ENCODE results near the gene MACROD2.
"Not testable (repeated sequence)": the region's sequence is repeated elsewhere in the genome, so short reads cannot be mapped to it uniquely, and the experiment has no call there.

MACROD2 gene

DNA sequence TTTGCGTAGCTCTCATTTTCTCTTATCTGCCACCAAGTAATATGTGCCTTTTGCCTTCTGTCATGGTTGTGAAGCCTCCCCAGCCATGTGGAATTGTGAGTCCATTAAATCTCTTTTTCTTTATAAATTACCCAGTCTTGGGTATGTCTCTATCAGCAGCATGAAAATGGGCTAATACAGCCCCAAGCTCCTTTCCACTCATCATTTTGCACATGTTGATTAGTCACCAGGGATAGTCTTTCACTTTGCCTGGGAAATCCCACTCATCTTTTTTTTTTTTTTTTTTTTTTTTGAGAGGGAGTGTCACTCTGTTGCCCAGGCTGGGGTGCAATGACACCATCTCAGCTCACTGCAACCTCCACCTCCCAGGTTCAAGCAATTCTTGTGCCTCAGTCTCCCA, 1541.9 kb downstream of the MACROD2 start:
- not testable (repeated sequence) for DNase-seq (ENCODE audit: low read depth in 1 of 2, low spot score in 1 of 2)

GRCh38 chr20:15542655-15543054, 1547.3 kb downstream of the MACROD2 start:
- DNase-seq (ENCODE audit: low read depth in 1 of 2, low spot score in 1 of 2) = no peak

DNA sequence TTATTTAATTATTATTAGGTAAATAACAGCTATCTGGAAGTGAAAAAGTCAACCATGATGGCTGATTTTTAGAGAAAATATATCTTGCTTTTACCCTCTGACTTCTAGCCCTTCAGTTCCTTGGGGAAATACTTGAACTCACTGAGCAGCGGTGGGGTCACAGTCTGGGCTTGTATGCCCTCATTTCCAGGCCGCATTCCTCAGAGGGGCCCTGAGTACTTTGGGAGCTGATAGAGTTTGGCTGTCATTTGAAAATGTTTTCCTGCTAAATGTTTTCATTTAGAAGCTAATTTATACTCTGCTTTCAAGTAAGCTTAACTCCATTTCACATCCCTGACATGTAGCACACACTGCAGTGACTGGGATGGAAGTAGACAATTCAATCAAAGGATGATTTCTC, 1549.4 kb downstream of the MACROD2 start:
- DNase-seq (ENCODE audit: low read depth in 1 of 2, low spot score in 1 of 2) = no peak

- DNase-seq (ENCODE audit: low read depth in 1 of 2, low spot score in 1 of 2) = no peak
Observed at GRCh38 chr20:15546525-15547023, 1551.3 kb downstream of the MACROD2 start.

DNA sequence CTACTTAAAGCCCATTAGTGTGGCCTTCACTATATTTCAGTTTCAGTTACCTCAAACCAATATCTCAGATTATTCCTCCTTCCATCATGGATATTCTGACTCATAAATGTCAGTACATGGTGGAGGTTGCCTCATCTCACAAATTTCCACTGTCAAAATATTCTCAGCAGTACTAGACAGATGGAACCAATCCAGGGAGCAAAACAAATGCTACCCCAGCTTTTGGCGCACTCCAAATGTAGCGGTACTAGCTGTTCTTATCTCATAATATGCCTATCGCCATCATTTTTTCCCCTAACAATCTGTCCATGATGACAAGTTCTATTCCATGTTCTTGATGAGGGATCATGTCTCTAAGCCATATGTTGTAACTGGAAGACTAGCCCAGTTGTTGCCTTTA, 1551.8 kb downstream of the MACROD2 start:
- no peak for DNase-seq (ENCODE audit: low read depth in 1 of 2, low spot score in 1 of 2)

- DNase-seq (ENCODE audit: low read depth in 1 of 2, low spot score in 1 of 2) = no peak
Observed at GRCh38 chr20:15550116-15550870, 1555.0 kb downstream of the MACROD2 start.

GRCh38 chr20:15555913-15556312, 1560.6 kb downstream of the MACROD2 start:
- no peak for DNase-seq (ENCODE audit: low read depth in 1 of 2, low spot score in 1 of 2)

GRCh38 chr20:15556869-15557268, 1561.6 kb downstream of the MACROD2 start:
- no peak for DNase-seq (ENCODE audit: low read depth in 1 of 2, low spot score in 1 of 2)

DNA sequence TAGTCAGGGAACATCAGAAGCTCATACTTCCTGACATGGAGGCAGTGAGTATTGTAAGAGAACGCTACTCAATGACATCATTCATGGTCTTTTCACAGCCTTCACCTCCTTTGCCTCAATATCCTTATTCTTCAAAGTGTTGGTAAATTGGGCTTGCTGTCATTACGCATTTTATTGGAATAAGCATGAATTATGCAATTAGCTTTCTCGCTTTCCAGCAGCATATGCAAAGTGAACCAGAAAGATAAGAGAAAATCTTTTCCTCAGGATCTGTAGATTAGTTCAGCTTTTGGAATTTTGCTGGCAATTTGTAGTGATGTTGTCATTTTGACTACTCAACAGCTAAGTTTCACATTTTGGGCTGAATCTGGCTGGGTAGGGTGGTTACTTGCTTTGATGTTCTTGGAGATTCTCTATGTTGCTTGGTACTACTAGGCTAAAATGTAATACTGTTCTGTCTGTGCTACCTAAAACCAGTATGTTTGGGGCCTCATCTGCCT, 1565.8 kb downstream of the MACROD2 start:
- DNase-seq (ENCODE audit: low read depth in 1 of 2, low spot score in 1 of 2) = no peak

DNA sequence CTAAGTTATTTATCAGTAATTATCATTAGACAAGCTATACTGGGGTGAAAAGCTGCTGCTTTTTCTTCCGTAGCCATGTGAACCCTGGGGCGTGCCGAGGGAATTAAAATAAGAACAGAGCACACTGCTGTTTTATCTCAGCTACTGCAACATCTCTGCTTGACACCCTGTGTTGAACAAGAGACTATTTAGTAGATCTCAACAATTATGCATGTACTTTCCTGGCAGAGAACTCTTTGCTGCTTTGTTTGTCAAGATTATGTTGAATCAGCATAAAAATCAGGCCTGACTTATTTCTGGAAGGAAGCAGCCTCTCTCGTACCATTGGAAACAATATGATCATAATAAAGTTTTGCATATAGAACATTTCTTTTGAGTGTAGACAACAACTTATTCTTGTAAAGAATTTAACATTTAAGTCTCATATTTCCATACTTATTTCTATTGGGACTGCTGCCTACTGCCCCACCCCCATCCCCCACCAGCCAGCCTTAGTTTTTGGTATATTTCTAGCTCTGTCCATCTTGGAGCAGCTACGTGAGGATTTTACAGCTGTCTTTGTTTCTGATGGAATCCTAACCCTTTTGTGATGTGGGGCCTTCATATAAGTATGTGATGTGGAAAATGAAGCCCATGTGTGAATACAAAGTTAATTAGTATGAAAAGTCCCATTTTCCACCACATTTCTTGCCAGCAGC, 1566.5 kb downstream of the MACROD2 start:
- no peak for DNase-seq (ENCODE audit: low read depth in 1 of 2, low spot score in 1 of 2)

GRCh38 chr20:15563836-15564235, 1568.5 kb downstream of the MACROD2 start:
- DNase-seq (ENCODE audit: low read depth in 1 of 2, low spot score in 1 of 2) = no peak

DNA sequence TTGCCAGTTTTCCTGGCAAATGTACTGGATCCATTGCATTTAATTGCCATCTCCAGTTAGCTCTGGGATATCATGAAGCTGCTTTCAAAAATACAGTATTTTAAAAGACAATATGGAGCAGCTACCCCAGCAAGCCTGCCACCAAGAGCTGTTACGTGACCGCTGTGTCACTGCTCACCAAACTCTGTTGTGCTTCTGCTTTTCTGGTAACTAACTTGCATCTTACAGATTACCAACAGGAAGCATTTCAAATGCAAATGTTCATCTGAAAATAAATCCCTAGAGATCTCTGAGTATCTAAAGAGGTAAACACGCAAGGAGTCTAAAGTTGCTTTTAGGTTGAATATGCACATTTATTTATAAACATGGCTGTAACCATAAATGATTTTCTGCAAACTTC, 1569.7 kb downstream of the MACROD2 start:
- no peak for DNase-seq (ENCODE audit: low read depth in 1 of 2, low spot score in 1 of 2)

DNA sequence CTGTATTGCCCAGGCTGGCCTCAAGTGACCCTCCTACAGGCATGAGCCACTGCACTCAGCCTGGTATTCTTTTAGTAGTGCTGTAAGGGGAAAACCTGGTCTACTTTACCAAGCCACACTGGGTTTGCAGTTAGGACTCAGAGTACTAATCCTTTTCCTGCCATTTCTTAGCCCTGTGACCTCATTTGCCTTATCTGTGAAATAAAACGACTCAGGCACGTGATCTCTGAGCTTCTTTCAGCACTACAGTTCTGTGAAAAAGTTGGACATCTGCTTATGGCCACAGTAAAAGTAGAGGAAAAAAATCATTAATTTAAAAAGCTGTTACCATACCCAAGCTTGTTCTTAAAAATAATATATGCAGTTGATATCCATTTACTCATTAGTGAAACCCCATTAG, 1570.5 kb downstream of the MACROD2 start:
- no peak for DNase-seq (ENCODE audit: low read depth in 1 of 2, low spot score in 1 of 2)

DNA sequence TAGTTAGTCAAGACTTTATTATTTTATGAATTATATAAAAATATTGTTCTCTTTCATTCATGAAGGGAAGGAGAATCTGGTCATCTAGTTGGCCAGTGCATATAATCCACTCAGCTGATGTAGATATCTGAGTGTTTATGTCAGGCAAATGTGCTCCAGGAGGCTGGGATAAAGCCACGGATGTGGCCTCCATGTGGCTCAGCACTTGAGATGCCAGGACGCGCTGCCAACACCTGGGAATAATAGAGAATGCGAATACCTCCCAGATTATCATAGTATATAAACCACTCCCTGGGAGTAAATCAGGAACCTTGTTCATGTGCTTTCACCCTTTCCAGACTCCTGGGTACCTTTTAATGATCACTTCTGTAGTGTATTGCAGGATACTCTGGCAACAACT, 1571.9 kb downstream of the MACROD2 start:
- no peak for DNase-seq (ENCODE audit: low read depth in 1 of 2, low spot score in 1 of 2)

DNA sequence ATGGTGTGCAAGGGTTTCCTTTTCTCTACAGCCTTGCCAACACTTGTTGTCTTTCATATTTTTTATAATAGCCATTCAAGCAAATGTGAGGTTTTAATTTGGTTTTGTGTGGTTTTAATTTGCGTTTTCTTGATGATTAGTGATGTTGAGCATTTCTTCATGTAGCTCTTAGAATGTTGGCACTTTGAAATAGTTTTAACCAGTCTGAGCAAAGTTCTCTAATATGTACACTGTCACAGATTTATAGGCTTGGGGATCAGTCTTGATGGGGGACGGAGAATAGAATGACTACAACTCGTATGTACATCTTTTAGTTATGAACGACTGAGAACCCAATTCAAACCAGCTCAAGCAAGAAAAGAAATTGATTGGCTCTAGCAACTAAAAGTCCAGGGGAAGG, 1574.8 kb downstream of the MACROD2 start:
- no peak for DNase-seq (ENCODE audit: low read depth in 1 of 2, low spot score in 1 of 2)

DNA sequence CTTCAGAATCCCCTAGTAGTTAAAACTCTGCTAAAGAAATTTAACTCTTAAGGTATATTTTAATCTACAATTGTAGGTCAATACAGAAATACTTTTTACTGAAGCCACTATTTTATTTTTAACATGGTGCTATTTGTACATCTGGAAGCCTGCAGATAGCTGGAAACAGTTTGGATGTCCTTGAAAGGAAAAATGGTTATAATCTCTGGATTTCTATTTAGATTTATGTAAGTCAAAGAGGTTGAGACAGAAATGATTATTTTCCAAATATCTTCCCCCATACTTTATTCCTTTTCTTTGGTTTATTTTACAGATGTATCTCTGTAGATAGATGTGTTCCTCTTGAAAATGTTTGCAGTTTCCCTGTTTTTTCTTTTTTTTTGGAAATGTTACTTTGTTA, 1575.7 kb downstream of the MACROD2 start:
- DNase-seq (ENCODE audit: low read depth in 1 of 2, low spot score in 1 of 2) = no peak

DNA sequence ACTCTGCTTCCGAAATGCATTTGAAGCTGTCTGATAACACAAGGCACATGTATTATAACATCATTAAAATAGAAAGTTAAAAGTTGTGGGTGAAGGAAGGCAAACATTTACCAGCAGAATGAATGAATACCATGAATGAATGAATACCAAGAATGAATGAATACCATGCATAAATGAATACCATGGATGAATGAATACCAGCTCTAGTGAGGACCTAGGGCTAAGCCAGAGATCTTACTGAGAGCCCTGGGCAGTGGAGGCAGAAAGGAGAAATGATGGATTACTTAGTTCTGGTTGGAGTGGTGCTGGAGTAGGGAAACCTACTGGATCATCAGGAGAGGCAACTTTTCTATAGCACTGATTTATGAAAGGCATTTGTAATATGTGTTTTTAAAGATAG, 1579.9 kb downstream of the MACROD2 start:
- no peak for DNase-seq (ENCODE audit: low read depth in 1 of 2, low spot score in 1 of 2)

- no peak for DNase-seq (ENCODE audit: low read depth in 1 of 2, low spot score in 1 of 2)
Observed at GRCh38 chr20:15576411-15576810, 1581.1 kb downstream of the MACROD2 start.

DNA sequence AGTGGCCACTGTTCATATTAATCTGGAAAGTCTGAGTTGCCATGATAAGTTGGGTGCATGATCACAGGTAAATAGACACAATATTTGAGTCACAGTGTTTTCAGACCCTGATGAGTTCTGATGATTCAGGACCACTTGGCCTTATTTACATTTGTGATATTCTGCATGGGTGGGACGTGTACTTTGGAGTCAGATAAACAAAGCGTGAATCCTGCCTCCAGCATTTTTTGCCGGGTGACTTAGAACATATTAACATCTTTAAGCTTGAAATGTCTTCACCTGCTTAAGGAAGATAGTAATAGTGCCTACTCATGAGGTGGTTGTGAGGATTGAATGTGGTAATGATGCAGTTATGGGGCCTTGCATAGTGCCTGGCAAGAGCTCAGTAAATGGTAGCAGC, 1582.8 kb downstream of the MACROD2 start:
- no peak for DNase-seq (ENCODE audit: low read depth in 1 of 2, low spot score in 1 of 2)

- DNase-seq (ENCODE audit: low read depth in 1 of 2, low spot score in 1 of 2) = no peak
Observed at GRCh38 chr20:15579688-15580087, 1584.4 kb downstream of the MACROD2 start.

- no peak for DNase-seq (ENCODE audit: low read depth in 1 of 2, low spot score in 1 of 2)
Observed at GRCh38 chr20:15582146-15582760, 1586.9 kb downstream of the MACROD2 start.

DNA sequence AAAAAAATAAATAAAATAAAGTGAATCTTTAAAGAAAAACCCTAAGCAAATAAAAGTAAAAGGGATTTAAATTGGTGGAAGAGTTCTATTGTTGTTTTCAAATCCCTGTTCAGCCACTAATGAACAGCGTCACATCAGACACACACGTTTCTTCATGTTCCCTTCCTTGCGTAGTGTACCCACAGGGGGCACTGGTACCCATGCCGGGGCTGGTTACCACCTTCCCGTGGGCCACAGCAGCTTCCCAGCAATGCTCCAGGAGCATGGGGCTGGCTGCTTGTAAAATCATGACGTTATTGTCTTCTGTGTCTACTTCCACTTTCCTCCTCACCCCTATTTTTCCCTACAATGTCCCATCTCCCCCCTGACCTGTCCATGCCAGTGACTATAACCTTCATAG, 1589.2 kb downstream of the MACROD2 start:
- DNase-seq (ENCODE audit: low read depth in 1 of 2, low spot score in 1 of 2) = no peak
